ENCODE data around the gene BBOX1. TPM values are rescaled to one million over a fixed set of nuclear protein-coding genes. Genes with fewer than 3 reads are reported as not detected.

The BBOX1 gene
- total and polyA plus RNA-seq, 2 of the 8 experiments (the other 6 are each of a cell fraction or from before 2014, with no cell fraction given), result not detected

DNA sequence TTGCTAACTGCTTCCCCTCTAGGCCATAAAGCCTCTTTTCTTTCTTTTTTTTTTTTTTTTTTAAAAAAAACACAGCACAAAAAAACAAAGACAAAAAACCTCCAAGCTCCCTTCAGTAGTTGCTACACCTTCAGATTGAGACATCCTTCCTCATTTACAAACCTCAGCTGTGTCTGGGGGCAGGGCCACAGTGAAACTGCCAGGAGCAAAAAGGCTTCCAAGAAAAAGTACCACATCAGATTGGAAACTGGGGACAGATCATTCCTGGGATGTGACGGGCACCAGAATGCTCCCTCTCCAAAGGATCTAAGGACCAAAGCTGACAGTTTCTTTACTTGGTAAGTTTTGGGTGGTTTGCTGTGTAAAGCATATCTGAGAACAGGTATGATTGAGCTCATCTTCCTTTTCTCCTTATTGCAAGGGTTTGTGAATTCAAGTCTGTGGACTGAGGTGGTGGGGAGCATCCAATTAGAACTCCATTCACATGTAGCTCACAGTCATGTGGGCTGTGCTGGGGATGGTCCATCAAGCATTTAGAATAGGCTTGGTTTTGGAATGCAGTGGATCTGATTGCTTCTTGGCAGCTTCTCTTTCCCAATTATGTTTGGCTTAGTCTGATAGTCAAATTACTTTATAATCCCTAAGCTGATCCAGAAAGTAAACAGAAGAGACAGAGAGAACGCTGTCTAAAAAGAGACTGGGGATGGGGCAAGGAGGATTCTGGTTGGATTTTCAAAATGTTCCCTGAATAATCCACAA is 705 bp downstream of the BBOX1 start:
- CTCF ChIA-PET (ENCODE audit: partially characterized antibody), result interaction anchor here (0.5 to 2.1 kb wide), 9 partner anchors 12 to 1410 kb away, joined by 3 to 16 read pairs (median 4); no protein-coding TSS in a partner anchor
- no peak overlapping the region for H2AFZ ChIP-seq (ENCODE audit: low read length)
- FAIRE-seq, result no peak

More for the DNA sequence above, 705 bp downstream of the BBOX1 start:
- Histone ChIP-seq H3K27ac (ENCODE audit: low read depth, low read length) (no peak overlapping the region), H3K14ac (ENCODE audit: insufficient read length) (no peak overlapping the region), H3K79me1 (ENCODE audit: low read depth, low read length) (no peaks in the 10 kb centered on the region), H4K91ac (replicated peaks; ENCODE audit: insufficient read length, low read length) (no peak overlapping the region), H3K4me1 (replicated peaks in 1 of 4; ENCODE audit: control insufficient read depth in 3 of 4, insufficient read depth in 4 of 4, low read length in 3 of 4) (peaks cover 0 to 4% (median 0%) of the 10 kb centered on the region in 4 experiments; a peak in 3 of 7 replicates), H3K4me2 (ENCODE audit: insufficient read depth in 1 of 2, low read depth in 2 of 2, low read length in 2 of 2) (no peak overlapping the region), H3K36me3 (ENCODE audit: control insufficient read depth in 2 of 4, insufficient read depth in 4 of 4, low read length in 3 of 4) (no peaks in the 10 kb centered on the region), H3K27me3 (replicated peaks in 1 of 4; ENCODE audit: control insufficient read depth in 3 of 4, extremely low read depth in 1 of 4, insufficient read depth in 3 of 4, low read length in 3 of 4) (no peaks in the 10 kb centered on the region), H3K18ac (ENCODE audit: extremely low read depth, low read length) (no peak overlapping the region), H3K9ac (replicated peaks in 1 of 4; ENCODE audit: extremely low read depth in 1 of 4, low read depth in 3 of 4, low read length in 3 of 4) (no peak overlapping the region), H2BK12ac (ENCODE audit: low read depth, low read length) (no peak overlapping the region), H3K79me2 (ENCODE audit: control insufficient read depth in 1 of 2, insufficient read depth in 2 of 2, low read length in 2 of 2) (no peaks in the 10 kb centered on the region), H3K9me3 (ENCODE audit: insufficient read depth in 2 of 2, low read depth in 1 of 2, low read length in 1 of 2) (no peaks in the 10 kb centered on the region), H4K20me1 (replicated peaks in 1 of 2; ENCODE audit: control insufficient read depth in 1 of 2, insufficient read depth in 2 of 2, low read length in 2 of 2) (no peaks in the 10 kb centered on the region), H3K56ac (replicated peaks; ENCODE audit: insufficient read length, low read depth, low read length) (no peak overlapping the region), H4K5ac (ENCODE audit: insufficient read length, low read depth, low read length) (no peak overlapping the region), H4K8ac (ENCODE audit: extremely low read depth, insufficient read depth, low read length) (no peak overlapping the region), H3K4me3 (ENCODE audit: extremely low read depth in 1 of 4, insufficient read depth in 2 of 4, low read depth in 3 of 4, low read length in 4 of 4) (no peak overlapping the region), H2BK20ac (ENCODE audit: low read length) (no peak overlapping the region), H2BK5ac (ENCODE audit: low read depth, low read length) (no peak overlapping the region), H3K4ac (replicated peaks; ENCODE audit: insufficient read length, low read depth, low read length) (no peak overlapping the region), H2AK5ac (ENCODE audit: low read depth, low read length) (no peak overlapping the region), H3K23me2 (ENCODE audit: low read depth, low read length) (no peaks in the 10 kb centered on the region), H3K23ac (ENCODE audit: insufficient read length) (no peak overlapping the region), H2BK15ac (ENCODE audit: low read length) (no peak overlapping the region), H2BK120ac (replicated peaks; ENCODE audit: low read depth, low read length) (no peak overlapping the region)
- WGBS, 2 experiments (ENCODE audit: extremely low coverage in 1 of 2, insufficient coverage in 1 of 2, insufficient read length in 1 of 2, insufficient replicate concordance in 2 of 2, low coverage in 1 of 2, low lambda C conversion rate in 2 of 2, missing lambda C conversion rate in 1 of 2), result 91% methylated on average over 2 of the region's 2 CpGs; no CpG with 5 or more reads in 1 of the 2 experiments
- TF ChIP-seq EGR1 (IDR thresholded peaks at IDR 0.05; ENCODE audit: borderline replicate concordance, low read depth, low read length), result no peak
- no peak for TF ChIP-seq RFX5 (IDR thresholded peaks at IDR 0.05; ENCODE audit: borderline replicate concordance, low read depth, low read length)
- no peak for TF ChIP-seq NRF1 (IDR thresholded peaks at IDR 0.05; ENCODE audit: low read depth, low read length)
- TF ChIP-seq TAF1 (IDR thresholded peaks at IDR 0.05; ENCODE audit: low read depth, low read length), result no peak
- no peak for TF ChIP-seq SIRT6 (IDR thresholded peaks at IDR 0.05; ENCODE audit: low read length)
- no peak for TF ChIP-seq CHD2 (IDR thresholded peaks at IDR 0.05; ENCODE audit: low read length)
- no peak for TF ChIP-seq SIN3A (conservative IDR thresholded peaks at IDR 0.05 in 1 of 2, IDR thresholded peaks at IDR 0.05 in 1 of 2; ENCODE audit: low read depth in 1 of 2, low read length in 2 of 2)
- no peak for DNase-seq (ENCODE audit: low read depth in 1 of 2, low spot score in 2 of 2)
- POLR2A ChIA-PET (ENCODE audit: partially characterized antibody), result no interaction called here

Measured in H1 (cell line).